ENCODE results near the gene ATXN1. TPM values are rescaled to one million over a fixed set of nuclear protein-coding genes. Genes with fewer than 3 reads are reported as not detected.

ATXN1 gene
- total and polyA plus RNA-seq, 7 donors: 1.3 to 50.9 (median 21.6) TPM

DNA sequence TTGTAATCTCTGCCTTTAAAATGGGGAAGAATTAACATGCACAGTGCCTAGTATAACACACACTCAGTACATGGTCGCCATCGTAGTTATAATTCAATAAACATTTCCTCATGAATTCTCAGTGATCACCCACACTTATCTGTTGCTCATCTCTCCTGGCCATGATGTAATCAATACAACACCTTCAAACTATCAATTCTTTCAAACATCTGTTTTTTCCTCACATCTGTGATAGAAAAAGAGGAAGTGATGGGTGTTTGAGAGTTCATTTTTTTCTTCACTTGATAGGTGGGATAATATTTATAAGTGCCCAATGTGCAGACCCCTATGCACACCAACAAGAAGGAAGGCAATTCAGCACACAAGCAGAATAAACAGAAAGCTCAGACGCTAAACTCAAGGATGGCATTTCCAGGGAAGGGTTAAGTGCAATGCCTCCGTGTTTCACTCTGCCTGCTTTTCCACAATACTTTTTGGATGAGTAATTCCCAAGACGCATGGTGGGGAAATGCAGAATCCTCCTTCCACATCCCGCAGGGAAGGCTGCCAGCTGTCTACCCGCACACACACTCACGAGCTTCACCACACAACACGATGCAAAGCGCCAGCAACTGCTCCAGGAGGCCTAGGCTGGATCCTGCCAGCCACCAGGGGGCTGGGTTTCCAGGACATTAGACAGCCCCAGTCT lies 422.5 kb downstream of the ATXN1 start:
- Histone ChIP-seq H3K9me3 (no peaks in the 10 kb centered on the region), H3K4me1 (peaks cover 73% of the 10 kb centered on the region), H3K36me3 (ENCODE audit: insufficient read depth in 1 of 2, low read depth in 1 of 2) (no peaks in the 10 kb centered on the region), H3K27ac (peak overlapping the region; percentile 32), H3K4me3 (no peak overlapping the region), H3K27me3 (ENCODE audit: insufficient read depth in 3 of 3, low read length in 2 of 3) (no peaks in the 10 kb centered on the region)
- WGBS, 3 donors: 36 to 43% (median 38%) methylated on average over 10 of the region's 10 CpGs
- DNase-seq (peak; percentile 78 to 81), ATAC-seq (peak in 3 of 4 donors; percentile 29 to 38 (median 31))
- TF ChIP-seq, protein P1, sequence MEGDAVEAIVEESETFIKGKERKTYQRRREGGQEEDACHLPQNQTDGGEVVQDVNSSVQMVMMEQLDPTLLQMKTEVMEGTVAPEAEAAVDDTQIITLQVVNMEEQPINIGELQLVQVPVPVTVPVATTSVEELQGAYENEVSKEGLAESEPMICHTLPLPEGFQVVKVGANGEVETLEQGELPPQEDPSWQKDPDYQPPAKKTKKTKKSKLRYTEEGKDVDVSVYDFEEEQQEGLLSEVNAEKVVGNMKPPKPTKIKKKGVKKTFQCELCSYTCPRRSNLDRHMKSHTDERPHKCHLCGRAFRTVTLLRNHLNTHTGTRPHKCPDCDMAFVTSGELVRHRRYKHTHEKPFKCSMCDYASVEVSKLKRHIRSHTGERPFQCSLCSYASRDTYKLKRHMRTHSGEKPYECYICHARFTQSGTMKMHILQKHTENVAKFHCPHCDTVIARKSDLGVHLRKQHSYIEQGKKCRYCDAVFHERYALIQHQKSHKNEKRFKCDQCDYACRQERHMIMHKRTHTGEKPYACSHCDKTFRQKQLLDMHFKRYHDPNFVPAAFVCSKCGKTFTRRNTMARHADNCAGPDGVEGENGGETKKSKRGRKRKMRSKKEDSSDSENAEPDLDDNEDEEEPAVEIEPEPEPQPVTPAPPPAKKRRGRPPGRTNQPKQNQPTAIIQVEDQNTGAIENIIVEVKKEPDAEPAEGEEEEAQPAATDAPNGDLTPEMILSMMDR (IDR thresholded peaks at IDR 0.05): peak; percentile 40
- intact Hi-C loops (cut with DNase I): loop anchor here in 1 of 2 donors (10.0 kb wide), 2 partner anchors 336 to 626 kb away; no protein-coding TSS in a partner anchor

DNA sequence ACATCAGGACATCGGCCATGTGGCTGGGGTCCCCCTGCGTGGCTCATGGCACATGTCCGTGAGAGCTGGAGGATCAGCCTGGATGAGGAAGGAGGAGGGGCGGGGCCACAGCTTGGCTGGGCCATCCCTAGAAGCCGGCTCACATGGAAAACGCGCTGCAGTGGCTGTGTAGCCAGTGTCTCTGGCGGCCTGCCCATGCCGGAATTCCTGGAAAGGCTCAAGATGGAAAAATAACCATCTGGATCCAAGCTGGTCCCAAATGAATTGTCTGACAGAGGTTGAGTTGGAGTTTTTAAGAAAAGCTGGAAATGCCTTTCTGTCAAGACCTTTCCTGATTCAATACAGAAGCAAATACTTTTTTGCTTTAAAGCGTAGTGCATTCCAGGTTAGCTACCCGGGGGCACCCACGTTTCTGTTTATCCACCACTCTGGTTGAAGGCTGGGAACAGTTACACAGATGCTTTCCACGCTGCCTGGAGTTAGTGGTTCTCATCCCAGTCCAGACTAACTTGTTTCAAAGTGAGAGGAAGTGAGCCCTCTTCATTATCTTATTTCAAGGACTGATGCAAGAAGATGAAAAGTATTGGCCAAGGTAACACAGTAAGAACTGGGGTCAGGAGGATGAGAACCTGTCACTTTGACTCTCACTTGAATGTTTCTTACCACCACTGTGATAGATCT lies 423.8 kb downstream of the ATXN1 start:
- Histone ChIP-seq H3K4me1 (peaks cover 75% of the 10 kb centered on the region), H3K4me3 (no peak overlapping the region), H3K36me3 (ENCODE audit: insufficient read depth in 1 of 2, low read depth in 1 of 2) (no peaks in the 10 kb centered on the region), H3K27me3 (ENCODE audit: insufficient read depth in 3 of 3, low read length in 2 of 3) (no peaks in the 10 kb centered on the region), H3K9me3 (no peaks in the 10 kb centered on the region), H3K27ac (no peak overlapping the region)
- TF ChIP-seq, protein P1 (IDR thresholded peaks at IDR 0.05): no peak
- intact Hi-C loops (cut with DNase I): loop anchor here in 1 of 2 donors (10.0 kb wide), 2 partner anchors 337 to 627 kb away; no protein-coding TSS in a partner anchor
- 13 to 15% (median 13%) methylated on average over 13 of the region's 13 CpGs for WGBS, 3 donors
- ATAC-seq (peak in 3 of 4 donors; percentile 20 to 49 (median 39)), DNase-seq (peak; percentile 93 to 95)

DNA sequence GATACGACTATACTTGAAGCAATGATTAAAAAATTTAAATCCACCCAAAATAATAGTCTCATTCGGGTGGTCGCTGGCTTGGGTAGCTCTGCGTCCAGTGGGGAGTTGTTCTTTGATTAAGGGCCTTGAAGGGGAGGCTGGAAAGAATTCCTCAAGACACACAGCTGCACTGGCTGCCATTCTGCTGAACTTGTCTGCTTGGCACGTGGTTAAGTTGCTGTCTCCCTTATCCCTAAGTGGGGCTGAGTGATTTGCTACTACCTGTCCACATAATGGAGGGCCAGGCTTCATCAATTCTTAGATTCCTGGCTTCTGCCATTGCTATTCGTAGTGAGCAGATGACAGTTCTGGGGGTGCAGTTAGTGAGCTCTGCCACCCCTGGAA lies 424.4 kb downstream of the ATXN1 start:
- H3K27ac ChIP-seq: no peak overlapping the region

DNA sequence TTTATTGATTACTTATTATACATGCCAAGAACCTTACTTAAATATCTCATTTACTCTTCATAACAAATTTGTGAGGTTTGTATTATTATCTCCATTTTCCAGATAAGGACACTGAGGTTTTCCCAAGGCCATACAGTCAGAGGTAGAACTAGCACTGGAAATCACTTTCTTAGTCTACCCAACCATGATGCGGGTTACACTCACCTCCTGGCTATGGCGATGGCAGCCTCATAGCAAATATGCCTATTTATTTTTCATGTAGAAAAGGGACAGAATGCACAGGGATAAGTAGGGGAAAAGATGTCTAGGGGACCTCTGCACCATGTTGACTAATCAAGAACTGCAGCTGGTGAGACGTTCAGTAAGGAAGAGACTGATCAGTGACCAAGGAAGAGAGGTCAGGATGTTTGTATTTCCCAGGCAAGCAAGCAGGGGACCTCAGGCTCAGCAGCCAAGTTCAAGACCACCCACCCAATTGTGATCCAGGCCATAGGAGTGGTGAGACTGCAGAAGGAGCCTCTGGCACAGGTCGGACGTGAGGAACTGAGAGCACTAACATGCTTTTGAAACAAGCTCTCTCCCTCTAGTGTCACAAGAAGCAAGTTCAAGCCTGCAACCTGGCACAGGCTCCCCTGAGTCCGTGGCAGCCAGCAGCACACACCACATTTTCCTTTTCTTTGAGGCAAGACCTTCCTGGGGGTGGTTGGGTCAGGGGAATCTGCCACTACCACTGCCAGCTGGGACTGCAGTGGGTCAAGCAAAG lies 425.0 kb downstream of the ATXN1 start:
- intact Hi-C loops (cut with DNase I): loop anchor here in 1 of 2 donors (10.0 kb wide), 2 partner anchors 339 to 629 kb away; no protein-coding TSS in a partner anchor
- 64 to 65% (median 65%) methylated on average over 6 of the region's 6 CpGs for WGBS, 3 donors
- Histone ChIP-seq H3K27me3 (ENCODE audit: insufficient read depth in 3 of 3, low read length in 2 of 3) (no peaks in the 10 kb centered on the region), H3K9me3 (no peaks in the 10 kb centered on the region), H3K4me1 (peaks cover 79% of the 10 kb centered on the region), H3K27ac (peak overlapping the region; percentile 83), H3K4me3 (no peak overlapping the region), H3K36me3 (ENCODE audit: insufficient read depth in 1 of 2, low read depth in 1 of 2) (no peaks in the 10 kb centered on the region)
- DNase-seq (no peak), ATAC-seq (no peak)
- TF ChIP-seq, protein P1 (IDR thresholded peaks at IDR 0.05): no peak

More for the DNA sequence above, 424.4 kb downstream of the ATXN1 start:
- no peaks in the 10 kb centered on the region for H3K27me3 ChIP-seq (ENCODE audit: insufficient read depth in 3 of 3, low read length in 2 of 3)
- H3K4me1 ChIP-seq: peaks cover 75% of the 10 kb centered on the region
- no peak overlapping the region for H3K4me3 ChIP-seq
- intact Hi-C loops (cut with DNase I): loop anchor here in 1 of 2 donors (10.0 kb wide), 2 partner anchors 338 to 628 kb away; no protein-coding TSS in a partner anchor
- TF ChIP-seq, protein P1 (IDR thresholded peaks at IDR 0.05): no peak
- no peaks in the 10 kb centered on the region for H3K9me3 ChIP-seq
- DNase-seq (no peak), ATAC-seq (no peak)
- 50 to 58% (median 51%) methylated on average over 6 of the region's 6 CpGs for WGBS, 3 donors
- no peaks in the 10 kb centered on the region for H3K36me3 ChIP-seq (ENCODE audit: insufficient read depth in 1 of 2, low read depth in 1 of 2)

Measured in psoas muscle (tissue), 8 donors.